SK-N-SH (cell line): Measurements from ENCODE around the gene TBKBP1.

Source experiments
- ELF1 ChIP-seq: IDR thresholded peaks from 2 replicates; pipeline ENCODE4 v1.4.0; 2012
- EZH2phosphoT487 ChIP-seq: fragments of 200-600 bp; sonication (generic); IDR thresholded peaks from 2 replicates; pipeline ENCODE4 v1.6.1; 2017; ENCODE audit warnings: low read depth, mixed run types, mild to moderate bottlenecking, antibody characterized with exemption, moderate library complexity, borderline replicate concordance
- MAX ChIP-seq: IDR thresholded peaks from 2 replicates; pipeline ENCODE4 v1.4.0; 2012; ENCODE audit warnings: low read depth
- PBX3 ChIP-seq: IDR thresholded peaks from 2 replicates; pipeline ENCODE4; 2012
- TAF1 ChIP-seq: IDR thresholded peaks from 2 replicates; pipeline ENCODE4 v1.6.1; 2012; ENCODE audit warnings: low read depth, mild to moderate bottlenecking, low read length, moderate library complexity, borderline replicate concordance
- TF ChIP-seq, protein P1 (sequence below): fragments of 200-600 bp; sonication (generic); IDR thresholded peaks from 2 replicates; pipeline ENCODE4 v1.6.1; 2017; ENCODE audit warnings: antibody characterized with exemption, mild to moderate bottlenecking, moderate library complexity

DNA sequence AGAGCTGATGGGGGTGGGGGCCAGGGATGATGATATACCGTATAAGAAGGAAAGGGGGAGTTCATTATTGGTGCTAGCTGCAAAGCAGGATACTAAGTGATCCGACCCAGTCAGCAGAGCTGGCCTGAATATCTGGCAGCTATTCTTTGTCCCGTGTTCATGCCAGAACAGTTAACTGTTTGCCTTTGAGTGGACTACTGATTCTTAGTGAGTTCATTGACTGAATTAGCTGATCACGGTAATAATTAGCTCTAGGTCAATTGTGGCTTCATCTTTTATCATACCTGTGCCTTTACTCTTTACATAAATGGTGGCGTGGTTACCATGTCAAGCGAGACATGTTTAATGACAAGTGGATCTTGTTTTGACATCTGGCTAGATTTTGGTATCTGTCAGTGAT lies 39.0 kb upstream of the TBKBP1 start:
- TF ChIP-seq ELF1 (no peak), PBX3 (no peak), EZH2phosphoT487 (no peak), MAX (no peak), TAF1 (no peak)
- TF ChIP-seq, protein P1, sequence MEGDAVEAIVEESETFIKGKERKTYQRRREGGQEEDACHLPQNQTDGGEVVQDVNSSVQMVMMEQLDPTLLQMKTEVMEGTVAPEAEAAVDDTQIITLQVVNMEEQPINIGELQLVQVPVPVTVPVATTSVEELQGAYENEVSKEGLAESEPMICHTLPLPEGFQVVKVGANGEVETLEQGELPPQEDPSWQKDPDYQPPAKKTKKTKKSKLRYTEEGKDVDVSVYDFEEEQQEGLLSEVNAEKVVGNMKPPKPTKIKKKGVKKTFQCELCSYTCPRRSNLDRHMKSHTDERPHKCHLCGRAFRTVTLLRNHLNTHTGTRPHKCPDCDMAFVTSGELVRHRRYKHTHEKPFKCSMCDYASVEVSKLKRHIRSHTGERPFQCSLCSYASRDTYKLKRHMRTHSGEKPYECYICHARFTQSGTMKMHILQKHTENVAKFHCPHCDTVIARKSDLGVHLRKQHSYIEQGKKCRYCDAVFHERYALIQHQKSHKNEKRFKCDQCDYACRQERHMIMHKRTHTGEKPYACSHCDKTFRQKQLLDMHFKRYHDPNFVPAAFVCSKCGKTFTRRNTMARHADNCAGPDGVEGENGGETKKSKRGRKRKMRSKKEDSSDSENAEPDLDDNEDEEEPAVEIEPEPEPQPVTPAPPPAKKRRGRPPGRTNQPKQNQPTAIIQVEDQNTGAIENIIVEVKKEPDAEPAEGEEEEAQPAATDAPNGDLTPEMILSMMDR = no peak
